GM10266 (cell line): ENCODE data around the gene SYK.
"Not testable (repeated sequence)": the region's sequence is repeated elsewhere in the genome, so short reads cannot be mapped to it uniquely, and the experiment has no call there.

ENCODE experiments used
- DNase-seq: peaks from one replicate; pipeline ENCODE4 v3.0.0; 2012; ENCODE audit errors: extremely low spot score
- CTCF ChIP-seq: IDR thresholded peaks from 2 replicates; pipeline ENCODE4 v1.5.1; 2012; ENCODE audit warnings: mild to moderate bottlenecking, low read depth; ENCODE audit not compliant: control insufficient read depth, insufficient read depth; ENCODE audit errors: missing control alignments

Gene SYK

GRCh38 chr9:90783964-90784363, 17.7 kb upstream of the SYK start:
- no peak for TF ChIP-seq CTCF
- DNase-seq = no peak

- no peak for DNase-seq
- no peak for TF ChIP-seq CTCF
Measured at GRCh38 chr9:90787771-90788460, 13.7 kb upstream of the SYK start.

GRCh38 chr9:90788527-90788926, 13.1 kb upstream of the SYK start:
- not testable (repeated sequence) for DNase-seq

- DNase-seq = no peak
- TF ChIP-seq CTCF = no peak
Measured at GRCh38 chr9:90789408-90789807, 12.2 kb upstream of the SYK start.

- no peak for TF ChIP-seq CTCF
- DNase-seq = no peak
Measured at GRCh38 chr9:90789862-90790261, 11.8 kb upstream of the SYK start.

GRCh38 chr9:90793024-90793423, 8.6 kb upstream of the SYK start:
- not testable (repeated sequence) for DNase-seq

GRCh38 chr9:90793729-90794128, 7.9 kb upstream of the SYK start:
- no peak for DNase-seq
- no peak for TF ChIP-seq CTCF

- no peak for DNase-seq
- TF ChIP-seq CTCF = no peak
Measured at GRCh38 chr9:90795084-90795483, 6.5 kb upstream of the SYK start.
